ENCODE data around the gene LRP1-AS.

Gene LRP1-AS

GRCh38 chr12:57110104-57111030, 37.1 kb downstream of the LRP1-AS start:
- Histone ChIP-seq H3K27ac (peak overlapping the region; percentile 100), H3K4me1 (ENCODE audit: control insufficient read depth in 1 of 2, insufficient read depth in 1 of 2, low read depth in 1 of 2, low read length in 1 of 2) (peaks cover 34 to 38% of the 10 kb centered on the region in 2 experiments), H3K36me3 (peaks cover 38% of the 10 kb centered on the region), H3K4me3 (ENCODE audit: low read depth in 1 of 2, low read length in 1 of 2) (peak overlapping the region; percentile 89 to 100), H3K27me3 (no peaks in the 10 kb centered on the region), H3K9me3 (no peaks in the 10 kb centered on the region)
- TF ChIP-seq, protein P1, sequence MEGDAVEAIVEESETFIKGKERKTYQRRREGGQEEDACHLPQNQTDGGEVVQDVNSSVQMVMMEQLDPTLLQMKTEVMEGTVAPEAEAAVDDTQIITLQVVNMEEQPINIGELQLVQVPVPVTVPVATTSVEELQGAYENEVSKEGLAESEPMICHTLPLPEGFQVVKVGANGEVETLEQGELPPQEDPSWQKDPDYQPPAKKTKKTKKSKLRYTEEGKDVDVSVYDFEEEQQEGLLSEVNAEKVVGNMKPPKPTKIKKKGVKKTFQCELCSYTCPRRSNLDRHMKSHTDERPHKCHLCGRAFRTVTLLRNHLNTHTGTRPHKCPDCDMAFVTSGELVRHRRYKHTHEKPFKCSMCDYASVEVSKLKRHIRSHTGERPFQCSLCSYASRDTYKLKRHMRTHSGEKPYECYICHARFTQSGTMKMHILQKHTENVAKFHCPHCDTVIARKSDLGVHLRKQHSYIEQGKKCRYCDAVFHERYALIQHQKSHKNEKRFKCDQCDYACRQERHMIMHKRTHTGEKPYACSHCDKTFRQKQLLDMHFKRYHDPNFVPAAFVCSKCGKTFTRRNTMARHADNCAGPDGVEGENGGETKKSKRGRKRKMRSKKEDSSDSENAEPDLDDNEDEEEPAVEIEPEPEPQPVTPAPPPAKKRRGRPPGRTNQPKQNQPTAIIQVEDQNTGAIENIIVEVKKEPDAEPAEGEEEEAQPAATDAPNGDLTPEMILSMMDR (IDR thresholded peaks at IDR 0.05) = peak; percentile 37

DNA sequence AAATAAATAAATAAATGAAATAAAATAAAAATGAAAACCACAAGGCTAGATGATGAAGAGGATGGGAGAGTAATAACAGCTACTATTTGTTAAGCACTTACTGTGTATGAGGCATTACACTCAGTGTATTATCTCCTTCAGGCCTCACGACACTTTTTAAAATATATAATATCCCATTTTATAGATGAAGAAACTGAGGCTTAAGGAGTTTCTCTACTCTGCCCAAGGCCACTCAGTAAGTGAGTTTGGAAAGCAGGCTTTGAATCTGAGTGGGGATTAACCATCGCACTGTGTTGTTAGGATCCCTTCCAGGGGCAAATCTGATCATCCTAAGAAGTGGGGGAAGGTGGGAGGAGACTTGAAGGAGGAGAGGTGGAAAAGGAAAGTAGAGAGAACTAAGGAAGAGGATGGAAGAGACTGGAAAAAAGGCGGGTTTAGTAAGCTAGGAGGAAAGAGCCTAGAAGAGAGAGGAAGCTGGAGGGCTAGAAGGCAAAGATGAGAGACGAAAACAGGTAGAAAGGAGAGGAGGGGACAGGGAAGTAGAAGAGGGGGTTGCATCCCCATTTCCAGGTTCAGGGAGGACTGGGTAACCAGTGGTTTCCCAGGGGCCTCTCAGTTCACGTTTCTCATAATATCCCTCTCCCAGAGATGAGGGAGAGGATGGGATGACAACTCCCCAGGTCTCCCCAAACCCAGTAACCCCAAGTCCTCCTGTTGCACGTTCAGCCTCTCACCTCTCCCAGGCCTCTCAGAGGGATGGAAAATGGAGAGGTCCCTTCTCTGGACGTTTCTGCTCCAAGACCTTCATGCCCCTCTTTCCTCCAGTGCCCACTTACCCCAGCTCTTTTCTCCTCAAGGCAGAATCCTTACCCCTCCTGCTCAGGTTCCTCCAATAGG, 38.0 kb downstream of the LRP1-AS start:
- Histone ChIP-seq H3K4me3 (ENCODE audit: low read depth in 1 of 2, low read length in 1 of 2) (peak overlapping the region; percentile 89 to 100), H3K27me3 (no peaks in the 10 kb centered on the region), H3K36me3 (peaks cover 47% of the 10 kb centered on the region), H3K9me3 (no peaks in the 10 kb centered on the region), H3K4me1 (ENCODE audit: control insufficient read depth in 1 of 2, insufficient read depth in 1 of 2, low read depth in 1 of 2, low read length in 1 of 2) (peaks cover 34 to 38% of the 10 kb centered on the region in 2 experiments), H3K27ac (peak overlapping the region; percentile 100)
- TF ChIP-seq, protein P1 (IDR thresholded peaks at IDR 0.05) = no peak

DNA sequence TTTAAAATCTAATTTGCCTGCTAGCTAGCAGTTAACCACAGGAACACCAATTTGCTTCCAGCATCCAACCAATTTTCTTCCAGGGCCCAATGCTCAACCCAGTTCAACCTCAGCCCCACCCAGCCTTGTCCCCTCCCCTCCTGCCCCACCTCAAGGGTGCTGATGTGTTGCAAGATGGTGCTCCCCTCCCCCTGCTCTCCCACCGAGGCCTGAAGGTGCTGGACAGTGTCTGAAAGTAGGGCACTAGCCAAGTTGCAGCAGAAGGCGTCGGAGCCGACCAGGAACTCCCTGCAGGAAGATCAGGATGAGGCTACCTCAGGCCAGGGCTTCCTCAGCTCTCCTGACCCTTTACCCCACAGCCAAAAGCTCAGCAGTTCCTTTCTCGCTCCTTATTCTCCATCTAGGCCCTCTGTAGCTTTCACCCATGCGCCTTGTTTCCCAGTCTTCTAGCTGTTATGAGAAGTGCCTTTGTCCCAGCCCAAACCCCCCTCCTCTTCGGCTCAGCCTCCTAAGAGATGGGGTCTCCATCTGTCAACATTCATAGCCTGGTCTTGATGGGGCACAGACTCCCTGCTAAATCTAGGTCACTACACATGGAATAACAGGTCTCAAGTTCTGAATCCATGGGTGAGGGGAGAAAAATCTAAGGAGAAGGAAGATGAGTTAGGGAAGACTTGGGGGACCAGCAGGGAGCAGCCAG, 39.8 kb downstream of the LRP1-AS start:
- Histone ChIP-seq H3K4me1 (ENCODE audit: control insufficient read depth in 1 of 2, insufficient read depth in 1 of 2, low read depth in 1 of 2, low read length in 1 of 2) (peaks cover 39 to 40% of the 10 kb centered on the region in 2 experiments), H3K36me3 (peaks cover 63% of the 10 kb centered on the region), H3K4me3 (ENCODE audit: low read depth in 1 of 2, low read length in 1 of 2) (no peak overlapping the region)

GRCh38 chr12:57106021-57106708, 41.3 kb downstream of the LRP1-AS start:
- H3K9me3 ChIP-seq = no peaks in the 10 kb centered on the region
- no peaks in the 10 kb centered on the region for H3K27me3 ChIP-seq
- H3K4me3 ChIP-seq (ENCODE audit: low read depth in 1 of 2, low read length in 1 of 2) = no peak overlapping the region
- H3K27ac ChIP-seq = no peak overlapping the region
- H3K4me1 ChIP-seq (ENCODE audit: control insufficient read depth in 1 of 2, insufficient read depth in 1 of 2, low read depth in 1 of 2, low read length in 1 of 2) = peaks cover 39 to 41% of the 10 kb centered on the region in 2 experiments
- H3K36me3 ChIP-seq = peaks cover 78% of the 10 kb centered on the region
- TF ChIP-seq, protein P1 (IDR thresholded peaks at IDR 0.05) = no peak

More for the DNA sequence above, 39.8 kb downstream of the LRP1-AS start:
- Histone ChIP-seq H3K27ac (no peak overlapping the region), H3K9me3 (no peaks in the 10 kb centered on the region), H3K27me3 (no peaks in the 10 kb centered on the region)
- TF ChIP-seq, protein P1 (IDR thresholded peaks at IDR 0.05) = no peak
